Activated B cell treated with CpG ODN at 0.5 μM for 24 hours (primary cell): Measurements from ENCODE around the gene CRYZL1. TPM values are rescaled to one million over a fixed set of nuclear protein-coding genes. Genes with fewer than 3 reads are reported as not detected.

ENCODE experiments used
- ATAC-seq: fragments of 200-7000 bp; cut with Tn5 transposase; one replicate; pipeline ENCODE4 v1.10.0; 2021; ENCODE audit warnings: low read depth, mild to moderate bottlenecking, moderate library complexity
- CTCF ChIA-PET: fragments of 350-600 bp; sonication (Branson Sonifier 250); formaldehyde crosslinking; loops from one replicate; lab custom pipeline; 2021; ENCODE audit warnings: antibody characterized with exemption; lab: Charles Lee
- POLR2A ChIA-PET: fragments of 350-600 bp; sonication (Branson Sonifier 250); formaldehyde crosslinking; loops from one replicate; lab custom pipeline; 2021; ENCODE audit warnings: antibody characterized with exemption; lab: Charles Lee
- DNase-seq: peaks from one replicate; pipeline ENCODE4 v3.0.0; 2022
- H3K27ac Mint-ChIP-seq: one replicate; pipeline ENCODE4 v1.8.0; 2020; ENCODE audit warnings: mixed read lengths
- H3K27me3 Mint-ChIP-seq: one replicate; pipeline ENCODE4 v1.8.0; 2021; ENCODE audit warnings: mixed read lengths
- H3K36me3 Mint-ChIP-seq: one replicate; pipeline ENCODE4 v1.8.0; 2021; ENCODE audit warnings: low read depth, mixed read lengths
- H3K4me1 Mint-ChIP-seq: one replicate; pipeline ENCODE4 v1.8.0; 2021; ENCODE audit warnings: mixed read lengths
- H3K4me3 Mint-ChIP-seq: one replicate; pipeline ENCODE4 v1.8.0; 2020; ENCODE audit warnings: mild to moderate bottlenecking, mixed read lengths
- H3K9me3 Mint-ChIP-seq: one replicate; pipeline ENCODE4 v1.8.0; 2020; ENCODE audit warnings: mixed read lengths
- CTCF ChIP-seq: fragments of 200-600 bp; IDR thresholded peaks from one replicate; pipeline ENCODE4 v1.8.0; 2022; ENCODE audit warnings: antibody characterized with exemption, mild to moderate bottlenecking
- intact Hi-C: fragments of 100-400 bp; cut with micrococcal nuclease; formaldehyde crosslinking; loops from one replicate; pipeline ENCODE4 v1.15.1; 2024
- total RNA-seq: library from RNA; stranded (reverse); gene quantifications from 2 replicates; pipeline ENCODE4 v1.2.3, GENCODE V29; 2022

CRYZL1 gene
- total RNA-seq, 1 donor from 2014 or later, result 46.3 TPM

GRCh38 chr21:33588485-33589335 lies 52.8 kb downstream of the CRYZL1 start, which contains the start of gene DONSON:
Gene DONSON (minus strand): TSS chr21:33588684. CDS start chr21:33588641, 43 bp downstream.
- Mint-ChIP-seq H3K27ac (peak within 1 kb of the TSS; percentile 56), H3K4me3 (peak within 1 kb of the TSS; percentile 90), H3K9me3 (no peaks in the 10 kb centered on the region), H3K4me1 (peaks cover 10% of the 10 kb centered on the region), H3K36me3 (peaks cover 3% of the 10 kb centered on the region), H3K27me3 (no peaks in the 10 kb centered on the region)
- ChIA-PET CTCF (interaction anchor here (0.8 to 1.5 kb wide), 3 partner anchors 17 to 257 kb away, joined by 3 to 10 read pairs (median 3); partner anchors contain the start of gene DNAJC28), POLR2A (interaction anchor here (0.7 to 2.0 kb wide), 9 partner anchors 15 to 147 kb away, joined by 3 to 22 read pairs (median 5); partner anchors contain the start of genes CRYZL1, DNAJC28, GART and SON)
- ATAC-seq (peak; percentile 95), DNase-seq (peak; percentile 94)
- intact Hi-C loops, result loop anchor here (1.0 to 2.0 kb wide), 5 partner anchors 16 to 110 kb away; partner anchors contain the start of genes CRYZL1, DNAJC28, GART and TMEM50B
- no peak for TF ChIP-seq CTCF

DNA sequence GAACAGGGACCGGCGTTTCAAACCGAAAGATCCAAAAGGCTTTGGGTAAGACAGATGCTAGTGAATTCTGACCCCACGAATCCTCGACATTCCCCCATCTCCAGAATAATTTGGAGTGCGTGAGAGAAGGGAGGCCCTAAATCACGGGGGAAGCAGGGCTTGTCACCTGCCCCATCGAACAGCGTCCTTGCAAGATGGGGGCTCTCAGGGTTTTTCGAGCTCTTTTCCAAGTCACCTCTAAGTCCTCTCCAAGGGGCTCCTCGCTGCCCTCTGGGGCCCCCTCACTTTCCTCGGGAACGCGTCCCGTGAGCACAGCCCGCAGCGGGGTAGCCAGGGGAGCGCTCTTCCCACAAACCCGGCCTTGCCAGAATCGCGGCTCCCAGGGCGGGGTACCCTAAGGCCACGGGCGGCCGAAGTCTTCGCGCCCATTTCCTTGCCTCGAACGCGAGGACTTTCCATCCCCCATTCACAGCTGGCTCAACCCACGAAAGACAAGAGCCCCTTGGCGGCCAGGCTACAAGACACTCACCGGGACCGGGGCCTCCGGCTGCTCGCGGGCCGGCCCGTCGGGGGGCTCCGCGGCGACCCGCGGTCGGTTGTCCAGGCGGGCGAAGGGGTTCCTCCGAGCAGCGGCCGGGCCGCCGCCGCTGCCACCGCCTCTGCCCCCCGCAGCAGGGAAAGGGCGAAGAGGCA lies 53.6 kb downstream of the CRYZL1 start:
- DNase-seq (no peak), ATAC-seq (no peak)
- CTCF ChIA-PET, result interaction anchor here (0.8 to 1.5 kb wide), 3 partner anchors 18 to 257 kb away, joined by 3 to 10 read pairs (median 3); partner anchors contain the start of gene DNAJC28
- Mint-ChIP-seq H3K4me1 (peaks cover 10% of the 10 kb centered on the region), H3K36me3 (peaks cover 1% of the 10 kb centered on the region), H3K4me3 (peak overlapping the region; percentile 85), H3K27me3 (no peaks in the 10 kb centered on the region), H3K27ac (no peak overlapping the region), H3K9me3 (no peaks in the 10 kb centered on the region)
- intact Hi-C loops, result loop anchor here (1.0 to 2.0 kb wide), 5 partner anchors 17 to 109 kb away; partner anchors contain the start of genes CRYZL1, DNAJC28, GART and TMEM50B
- no peak for TF ChIP-seq CTCF
- POLR2A ChIA-PET, result interaction anchor here (0.9 to 2.0 kb wide), 8 partner anchors 14 to 146 kb away, joined by 3 to 22 read pairs (median 5); partner anchors contain the start of genes DNAJC28, GART, SON and TMEM50B

DNA sequence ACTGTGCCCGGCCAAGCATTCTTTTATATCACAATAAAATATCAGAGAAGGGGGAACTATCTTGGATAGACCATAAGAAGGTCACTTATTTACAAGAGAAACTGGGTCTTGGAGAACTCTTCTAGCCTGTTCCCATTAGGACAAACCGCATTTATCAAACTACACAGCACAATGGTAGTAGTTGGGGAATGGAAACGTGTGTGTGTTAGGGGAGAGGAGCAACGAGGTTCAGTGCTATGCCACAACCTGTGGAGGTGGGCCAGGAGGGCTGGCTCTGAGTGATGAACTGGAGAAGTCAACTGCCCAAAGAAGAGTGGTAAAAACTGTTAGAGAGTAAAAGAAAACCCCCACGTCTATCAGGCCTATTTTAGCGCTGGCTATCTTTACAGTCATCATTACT lies 54.6 kb downstream of the CRYZL1 start:
- Mint-ChIP-seq H3K36me3 (no peaks in the 10 kb centered on the region), H3K4me1 (peaks cover 10% of the 10 kb centered on the region), H3K4me3 (no peak overlapping the region), H3K27ac (no peak overlapping the region), H3K27me3 (no peaks in the 10 kb centered on the region), H3K9me3 (no peaks in the 10 kb centered on the region)
- ATAC-seq (no peak), DNase-seq (no peak)
- no peak for TF ChIP-seq CTCF
- CTCF ChIA-PET, result no interaction called here
- intact Hi-C loops, result no loop called here
- POLR2A ChIA-PET, result no interaction called here

DNA sequence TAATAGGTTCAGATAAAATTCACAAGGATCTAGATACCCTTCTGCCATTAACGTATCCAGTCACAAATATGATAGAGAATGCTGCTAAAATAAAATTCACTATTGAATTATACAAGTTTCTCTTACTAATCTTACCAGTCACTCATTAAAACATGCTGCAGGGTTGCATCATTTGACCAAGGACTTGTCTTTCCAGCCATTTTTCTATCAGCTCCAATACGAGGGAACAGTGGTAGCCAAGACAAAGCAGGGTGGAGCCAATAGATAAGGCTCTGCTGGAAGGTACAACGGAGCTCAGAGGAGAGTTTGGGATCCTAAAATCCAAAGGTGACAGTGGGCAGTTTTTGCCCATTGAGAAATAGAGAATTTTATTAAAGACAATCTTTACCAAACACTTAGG lies 57.1 kb downstream of the CRYZL1 start:
- POLR2A ChIA-PET, result interaction anchor here (0.6 kb wide), 1 partner anchor 29 kb away, joined by 5 read pairs; no protein-coding TSS in a partner anchor

More for the DNA sequence above, 57.1 kb downstream of the CRYZL1 start:
- DNase-seq (no peak), ATAC-seq (no peak)
- Mint-ChIP-seq H3K9me3 (no peaks in the 10 kb centered on the region), H3K4me3 (no peak overlapping the region), H3K27ac (no peak overlapping the region), H3K27me3 (no peaks in the 10 kb centered on the region), H3K36me3 (peaks cover under 1% of the 10 kb centered on the region), H3K4me1 (peaks cover 10% of the 10 kb centered on the region)
- CTCF ChIA-PET, result no interaction called here
- no peak for TF ChIP-seq CTCF
- intact Hi-C loops, result no loop called here
